ENCODE data around the gene LRRN2. TPM values are rescaled to one million over a fixed set of nuclear protein-coding genes. Genes with fewer than 3 reads are reported as not detected.

LRRN2 gene
- total RNA-seq, 1 experiment from 2014 or later = 5.3 TPM

GRCh38 chr1:204697893-204698292, 12.4 kb upstream of the LRRN2 start (continued):
- TF ChIP-seq PREB (CRISPR knock-in tag; IDR thresholded peaks at IDR 0.05; ENCODE audit: borderline replicate concordance) (no peak), NFE2L1 (CRISPR knock-in tag; IDR thresholded peaks at IDR 0.05) (no peak), ZNF232 (CRISPR knock-in tag; IDR thresholded peaks at IDR 0.05) (no peak), SMAD4 (CRISPR knock-in tag; IDR thresholded peaks at IDR 0.05) (no peak), GRHL2 (CRISPR knock-in tag; IDR thresholded peaks at IDR 0.05; ENCODE audit: insufficient replicate concordance, severe bottlenecking) (no peak), ELF4 (CRISPR knock-in tag; IDR thresholded peaks at IDR 0.05; ENCODE audit: low read depth) (no peak)

- CTCF ChIA-PET = interaction anchor here (2.7 kb wide), 1 partner anchor 111 kb away, joined by 7 read pairs; no protein-coding TSS in a partner anchor
- Mint-ChIP-seq H3K27me3 (ENCODE audit: low read depth) (peaks cover 34% of the 10 kb centered on the region), H3K27ac (no peak overlapping the region), H3K4me3 (no peak overlapping the region), H3K36me3 (no peaks in the 10 kb centered on the region), H3K9me3 (no peaks in the 10 kb centered on the region), H3K4me1 (peaks cover 28% of the 10 kb centered on the region)
- POLR2A ChIA-PET = no interaction called here
- DNase-seq (ENCODE audit: low spot score) (no peak), ATAC-seq (no peak)
- TF ChIP-seq NFATC4 (CRISPR knock-in tag; IDR thresholded peaks at IDR 0.05) = no peak
- TF ChIP-seq TEAD4 (CRISPR knock-in tag; IDR thresholded peaks at IDR 0.05) = no peak
- TF ChIP-seq IRF1 (CRISPR knock-in tag; IDR thresholded peaks at IDR 0.05) = no peak
- no peak for TF ChIP-seq SMAD4 (CRISPR knock-in tag; IDR thresholded peaks at IDR 0.05)
- TF ChIP-seq HMGXB4 (CRISPR knock-in tag; IDR thresholded peaks at IDR 0.05) = no peak; the same call in 1 of the 2 replicates
- no peak for TF ChIP-seq ZBTB21 (CRISPR knock-in tag; IDR thresholded peaks at IDR 0.05; ENCODE audit: borderline replicate concordance)
- TF ChIP-seq ZNF138 (CRISPR knock-in tag; conservative IDR thresholded peaks at IDR 0.05) = no peak
- no peak for TF ChIP-seq NR1H2 (CRISPR knock-in tag; IDR thresholded peaks at IDR 0.05)
- no peak for TF ChIP-seq RORB (CRISPR knock-in tag; IDR thresholded peaks at IDR 0.05)
- TF ChIP-seq GTF2I (CRISPR knock-in tag; conservative IDR thresholded peaks at IDR 0.05) = no peak
- TF ChIP-seq NFYB (CRISPR knock-in tag; conservative IDR thresholded peaks at IDR 0.05; ENCODE audit: low read depth) = no peak
- no peak for TF ChIP-seq ATF6 (CRISPR knock-in tag; IDR thresholded peaks at IDR 0.05)
Observed at GRCh38 chr1:204696606-204697005, 11.1 kb upstream of the LRRN2 start.

- ATAC-seq = no peak
- ChIA-PET CTCF (interaction anchor here (1.0 to 2.6 kb wide), 6 partner anchors 11 to 130 kb away, joined by 4 to 9 read pairs (median 4); no protein-coding TSS in a partner anchor), POLR2A (no interaction called here)
- Mint-ChIP-seq H3K27me3 (ENCODE audit: low read depth) (peaks cover 33% of the 10 kb centered on the region), H3K4me1 (peaks cover 28% of the 10 kb centered on the region), H3K27ac (no peak overlapping the region), H3K4me3 (no peak overlapping the region), H3K9me3 (no peaks in the 10 kb centered on the region), H3K36me3 (no peaks in the 10 kb centered on the region)
- TF ChIP-seq MLX (CRISPR knock-in tag; IDR thresholded peaks at IDR 0.05) (no peak), ZNF219 (CRISPR knock-in tag; IDR thresholded peaks at IDR 0.05; ENCODE audit: borderline replicate concordance) (no peak), CREB1 (CRISPR knock-in tag; IDR thresholded peaks at IDR 0.05) (no peak)
- no peak for DNase-seq (ENCODE audit: low spot score)
Observed at GRCh38 chr1:204695692-204696091, 10.2 kb upstream of the LRRN2 start.

All from WTC11 (cell line).